BE2C (cell line): ENCODE data around the gene PGLYRP4.

ENCODE experiments used
- DNase-seq: peaks from one replicate; pipeline ENCODE4 v3.0.0-alpha.2; 2020
- H3K27me3 ChIP-seq: fragments of 250-450 bp; sonication (Bioruptor Pico); 2 replicates; pipeline ENCODE4 v1.5.1; 2020; ENCODE audit warnings: mild to moderate bottlenecking
- H3K36me3 ChIP-seq: fragments of 250-450 bp; sonication (Bioruptor Pico); 2 replicates; pipeline ENCODE4 v1.5.1; 2020; ENCODE audit warnings: mild to moderate bottlenecking
- H3K4me1 ChIP-seq: fragments of 250-450 bp; sonication (Bioruptor Pico); 2 replicates; pipeline ENCODE4 v1.5.1; 2020
- H3K4me3 ChIP-seq: 2 replicates; pipeline ENCODE4 v1.5.1; 2011; ENCODE audit warnings: low read depth, low read length
- H3K9me3 ChIP-seq: fragments of 250-450 bp; sonication (Bioruptor Pico); 2 replicates; pipeline ENCODE4 v1.5.1; 2020
- TF ChIP-seq, protein P1 (sequence below): IDR thresholded peaks from 2 replicates; pipeline ENCODE4 v1.5.1; 2012; ENCODE audit warnings: mild to moderate bottlenecking, low read depth, low read length

The PGLYRP4 gene

DNA sequence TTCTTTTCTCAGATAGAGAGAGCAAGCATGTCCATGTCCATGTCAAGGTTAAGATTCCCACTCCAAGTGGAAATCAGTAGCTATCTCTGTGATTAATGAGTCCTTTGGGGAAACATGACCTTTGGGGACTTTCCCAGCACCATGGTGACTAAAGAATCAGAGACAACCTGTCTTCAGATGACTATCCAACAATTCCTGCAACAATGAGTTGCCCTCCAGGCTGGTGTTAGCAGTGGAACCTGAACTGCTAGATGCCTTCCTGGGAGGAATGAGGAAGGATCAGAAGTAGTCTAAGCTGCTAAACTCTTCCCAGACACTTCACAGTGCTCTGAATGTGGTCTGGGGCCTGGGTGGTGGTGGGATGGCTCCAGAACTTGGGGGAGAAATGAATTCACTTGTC, 15.5 kb upstream of the PGLYRP4 start:
- Histone ChIP-seq H3K27me3 (no peaks in the 10 kb centered on the region; the same call in 1 of the 2 replicates), H3K36me3 (no peaks in the 10 kb centered on the region)
- DNase-seq: no peak

DNA sequence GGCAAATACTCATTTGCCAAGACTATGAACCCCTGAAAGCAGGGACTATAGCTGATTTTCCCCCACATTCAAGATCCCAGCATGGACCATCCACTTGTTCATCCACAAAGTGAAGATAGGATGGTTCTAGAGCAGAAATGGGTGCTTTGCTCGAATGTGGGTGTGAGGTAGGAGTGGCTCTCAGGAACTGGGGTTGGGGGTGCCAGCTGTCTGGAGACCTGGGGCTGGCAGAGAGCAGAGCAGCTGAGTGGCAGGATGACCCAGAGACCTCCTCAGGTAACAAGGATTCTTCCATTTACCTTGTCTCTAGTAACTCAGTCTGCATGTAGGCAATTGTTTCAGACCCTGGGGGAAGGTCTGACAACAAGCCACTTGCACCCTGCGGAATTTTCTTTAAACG, 15.0 kb upstream of the PGLYRP4 start:
- TF ChIP-seq, protein P1, sequence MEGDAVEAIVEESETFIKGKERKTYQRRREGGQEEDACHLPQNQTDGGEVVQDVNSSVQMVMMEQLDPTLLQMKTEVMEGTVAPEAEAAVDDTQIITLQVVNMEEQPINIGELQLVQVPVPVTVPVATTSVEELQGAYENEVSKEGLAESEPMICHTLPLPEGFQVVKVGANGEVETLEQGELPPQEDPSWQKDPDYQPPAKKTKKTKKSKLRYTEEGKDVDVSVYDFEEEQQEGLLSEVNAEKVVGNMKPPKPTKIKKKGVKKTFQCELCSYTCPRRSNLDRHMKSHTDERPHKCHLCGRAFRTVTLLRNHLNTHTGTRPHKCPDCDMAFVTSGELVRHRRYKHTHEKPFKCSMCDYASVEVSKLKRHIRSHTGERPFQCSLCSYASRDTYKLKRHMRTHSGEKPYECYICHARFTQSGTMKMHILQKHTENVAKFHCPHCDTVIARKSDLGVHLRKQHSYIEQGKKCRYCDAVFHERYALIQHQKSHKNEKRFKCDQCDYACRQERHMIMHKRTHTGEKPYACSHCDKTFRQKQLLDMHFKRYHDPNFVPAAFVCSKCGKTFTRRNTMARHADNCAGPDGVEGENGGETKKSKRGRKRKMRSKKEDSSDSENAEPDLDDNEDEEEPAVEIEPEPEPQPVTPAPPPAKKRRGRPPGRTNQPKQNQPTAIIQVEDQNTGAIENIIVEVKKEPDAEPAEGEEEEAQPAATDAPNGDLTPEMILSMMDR: no peak
- H3K4me1 ChIP-seq: no peaks in the 10 kb centered on the region
- no peak overlapping the region for H3K4me3 ChIP-seq
- no peaks in the 10 kb centered on the region for H3K9me3 ChIP-seq
- DNase-seq: no peak
- no peaks in the 10 kb centered on the region for H3K36me3 ChIP-seq
- no peaks in the 10 kb centered on the region; the same call in 1 of the 2 replicates for H3K27me3 ChIP-seq

More for the DNA sequence above, 15.5 kb upstream of the PGLYRP4 start:
- Histone ChIP-seq H3K9me3 (no peaks in the 10 kb centered on the region), H3K4me3 (no peak overlapping the region), H3K4me1 (no peaks in the 10 kb centered on the region)
- TF ChIP-seq, protein P1: no peak

DNA sequence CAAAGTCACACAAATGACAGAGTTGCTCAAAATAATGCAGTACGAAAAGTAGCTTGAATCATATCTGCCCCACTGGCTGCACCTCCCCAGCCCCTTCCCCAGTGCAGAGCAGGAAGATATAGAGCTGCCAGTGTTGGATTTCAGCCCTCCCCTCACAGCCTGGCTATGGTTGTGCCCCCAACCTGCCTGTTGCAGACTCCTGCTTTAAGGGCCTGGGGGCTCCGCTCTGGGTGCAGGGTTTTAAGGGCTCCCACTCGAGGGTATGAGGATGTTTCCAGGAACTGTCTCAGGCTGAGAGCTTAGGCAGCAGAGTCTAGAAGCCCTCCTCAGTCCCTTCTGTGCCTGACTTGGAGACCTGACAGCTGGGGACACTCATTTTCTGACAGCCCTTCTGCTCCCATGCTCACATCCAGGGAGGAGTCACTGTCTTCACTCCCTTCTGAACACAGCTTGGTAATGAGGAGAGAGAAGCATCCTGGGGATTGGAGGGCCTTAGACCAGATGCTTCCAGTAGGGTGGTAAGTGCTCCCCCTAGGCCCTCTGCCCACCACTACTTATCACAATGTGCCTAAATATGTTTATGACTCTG, 13.6 kb upstream of the PGLYRP4 start:
- H3K9me3 ChIP-seq: no peaks in the 10 kb centered on the region
- TF ChIP-seq, protein P1: no peak
- no peaks in the 10 kb centered on the region for H3K4me1 ChIP-seq
- H3K4me3 ChIP-seq: no peak overlapping the region
- no peaks in the 10 kb centered on the region; the same call in 1 of the 2 replicates for H3K27me3 ChIP-seq
- no peaks in the 10 kb centered on the region for H3K36me3 ChIP-seq
- DNase-seq: no peak

DNA sequence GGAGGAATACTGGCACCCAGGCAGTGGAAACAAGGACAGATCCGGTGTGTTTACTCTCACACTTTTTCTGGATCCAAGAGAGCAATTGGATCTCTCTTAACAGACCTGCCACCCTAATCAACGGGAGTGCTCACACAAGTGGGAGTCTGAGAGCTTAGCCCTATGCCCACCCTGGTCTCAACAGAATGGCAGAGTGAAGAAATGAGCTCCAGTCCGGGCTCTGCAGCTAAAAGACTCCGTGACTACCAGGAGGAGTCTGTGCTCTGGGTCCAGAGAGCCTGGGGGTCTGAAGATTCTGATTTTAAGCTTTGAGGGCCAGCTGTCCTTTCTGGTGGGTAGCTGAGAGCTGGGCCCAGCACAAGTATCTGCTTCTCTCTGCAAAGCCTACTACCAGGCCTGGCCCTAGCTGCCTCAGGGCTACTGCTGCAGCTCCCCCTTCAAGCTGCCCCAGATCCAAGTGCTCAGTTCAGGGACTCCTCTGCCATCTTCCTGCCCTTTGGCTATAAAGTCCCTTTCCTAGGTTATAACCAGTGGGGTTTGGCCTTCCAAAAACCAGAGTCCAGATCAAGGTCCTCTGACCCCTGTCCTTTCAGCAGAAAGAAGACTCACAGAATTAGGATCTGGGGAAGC, 13.0 kb upstream of the PGLYRP4 start:
- Histone ChIP-seq H3K27me3 (no peaks in the 10 kb centered on the region; the same call in 1 of the 2 replicates), H3K36me3 (no peaks in the 10 kb centered on the region), H3K4me1 (no peaks in the 10 kb centered on the region), H3K9me3 (no peaks in the 10 kb centered on the region), H3K4me3 (no peak overlapping the region)
- TF ChIP-seq, protein P1: no peak
- DNase-seq: no peak

DNA sequence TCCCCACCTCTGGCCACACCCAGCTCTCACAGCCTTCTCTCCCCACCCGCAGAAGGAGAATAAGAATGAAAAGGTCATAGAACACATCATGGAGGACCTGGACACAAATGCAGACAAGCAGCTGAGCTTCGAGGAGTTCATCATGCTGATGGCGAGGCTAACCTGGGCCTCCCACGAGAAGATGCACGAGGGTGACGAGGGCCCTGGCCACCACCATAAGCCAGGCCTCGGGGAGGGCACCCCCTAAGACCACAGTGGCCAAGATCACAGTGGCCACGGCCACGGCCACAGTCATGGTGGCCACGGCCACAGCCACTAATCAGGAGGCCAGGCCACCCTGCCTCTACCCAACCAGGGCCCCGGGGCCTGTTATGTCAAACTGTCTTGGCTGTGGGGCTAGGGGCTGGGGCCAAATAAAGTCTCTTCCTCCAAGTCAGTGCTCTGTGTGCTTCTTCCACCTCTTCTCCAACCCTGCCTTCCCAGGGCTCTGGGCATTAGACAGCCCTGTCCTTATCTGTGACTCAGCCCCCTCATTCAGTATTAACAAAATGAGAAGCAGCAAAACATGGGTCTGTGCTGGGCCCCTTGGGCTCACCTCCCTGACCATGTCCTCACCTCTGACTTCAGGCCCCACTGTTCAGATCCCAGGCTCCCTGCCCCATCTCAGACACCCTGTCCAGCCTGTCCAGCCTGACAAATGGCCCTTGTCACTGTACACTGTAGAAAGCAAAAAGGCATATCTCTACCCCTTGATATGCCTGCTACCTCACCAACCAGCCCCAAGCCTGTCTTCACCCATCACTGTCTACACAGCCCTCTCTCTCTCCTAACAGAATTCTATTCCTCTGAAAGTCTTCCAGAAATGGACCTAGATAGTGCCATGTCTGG, 12.2 kb upstream of the PGLYRP4 start:
- no peaks in the 10 kb centered on the region for H3K4me1 ChIP-seq
- H3K4me3 ChIP-seq: no peak overlapping the region
- H3K27me3 ChIP-seq: no peaks in the 10 kb centered on the region; the same call in 1 of the 2 replicates
- DNase-seq: no peak
- TF ChIP-seq, protein P1: no peak
- H3K9me3 ChIP-seq: no peaks in the 10 kb centered on the region
- no peaks in the 10 kb centered on the region for H3K36me3 ChIP-seq
